ENCODE results near the gene ANKRD33B. TPM values are rescaled to one million over a fixed set of nuclear protein-coding genes. Genes with fewer than 3 reads are reported as not detected.

ANKRD33B gene
- total RNA-seq, 1 experiment from 2014 or later = 14.9 TPM

GRCh38 chr5:10632110-10632761 is 68.4 kb downstream of the ANKRD33B start:
- Histone ChIP-seq H3K9me3 (ENCODE audit: low read length) (no peaks in the 10 kb centered on the region), H3K4me3 (ENCODE audit: low read length) (no peak overlapping the region), H4K20me1 (ENCODE audit: low read length) (no peaks in the 10 kb centered on the region), H3K9me2 (replicated peaks; ENCODE audit: low read length) (no peaks in the 10 kb centered on the region), H3F3A (ENCODE audit: low read length, unreplicated experiment) (no peaks in the 10 kb centered on the region), H3K36me3 (ENCODE audit: low read depth, low read length) (no peaks in the 10 kb centered on the region), H3K4me2 (ENCODE audit: low read length) (no peak overlapping the region), H3K27me3 (ENCODE audit: low read length) (no peaks in the 10 kb centered on the region), H3K9ac (ENCODE audit: low read length) (no peak overlapping the region), H2AFZ (ENCODE audit: low read length) (no peak overlapping the region), H3K4me1 (ENCODE audit: insufficient read depth, low read length) (peaks cover 18% of the 10 kb centered on the region), H3K79me2 (ENCODE audit: low read length) (no peaks in the 10 kb centered on the region), H3K27ac (ENCODE audit: low read length) (no peak overlapping the region)
- POLR2A ChIA-PET (ENCODE audit: unreplicated experiment) = interaction anchor here (0.6 kb wide), 1 partner anchor 222 kb away, joined by 3 read pairs; no protein-coding TSS in a partner anchor
- intact Hi-C loops (cut with micrococcal nuclease) = no loop called here
- CTCF ChIA-PET = interaction anchor here (0.7 kb wide), 1 partner anchor 620 kb away, joined by 3 read pairs; no protein-coding TSS in a partner anchor
- ATAC-seq (no peak), DNase-seq (no peak)
- TF ChIP-seq EZH2phosphoT487 (IDR thresholded peaks at IDR 0.05; ENCODE audit: borderline replicate concordance, low read length) (no peak), CTCF (conservative IDR thresholded peaks at IDR 0.05; ENCODE audit: low read depth, low read length) (no peak), EZH2 (IDR thresholded peaks at IDR 0.05; ENCODE audit: low read length, unreplicated experiment) (no peak)
- no TSS peak for BruUV-seq (replicated peaks)

DNA sequence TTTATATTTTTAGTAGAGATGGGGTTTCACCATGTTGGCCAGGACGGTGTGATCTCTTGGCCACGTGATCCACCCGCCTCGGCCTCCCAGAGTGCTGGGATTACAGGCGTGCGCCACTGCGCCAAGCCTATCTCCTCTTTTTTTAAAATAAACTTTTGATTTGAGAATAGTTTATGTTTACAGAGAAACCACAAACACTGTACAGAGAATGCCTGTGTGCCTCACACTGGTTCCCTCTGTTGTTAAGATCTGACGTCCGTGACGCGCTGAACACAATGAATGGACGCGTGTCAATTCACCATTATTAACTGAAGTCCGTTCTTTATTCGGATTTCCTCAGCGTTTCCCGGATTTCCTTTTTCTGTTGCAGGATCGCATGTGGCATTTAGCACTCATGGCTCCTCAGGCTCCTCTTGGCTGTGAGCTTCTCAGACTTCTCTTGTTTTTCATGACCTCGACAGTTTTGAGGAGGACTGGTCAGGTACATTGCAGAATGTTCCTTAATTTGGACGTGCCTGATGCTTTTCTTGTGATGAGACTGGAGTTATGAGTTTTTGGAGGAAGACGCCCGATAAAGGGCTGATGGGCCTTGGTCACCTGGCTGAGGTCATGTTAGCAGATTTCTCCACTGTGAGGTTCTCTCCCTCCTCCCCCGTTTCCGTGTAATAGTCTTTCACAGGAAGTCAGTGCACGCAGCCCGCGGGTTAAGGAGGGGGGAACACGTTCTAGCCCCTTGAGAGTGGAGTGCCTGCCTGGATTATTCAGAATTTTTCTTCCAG is 69.6 kb downstream of the ANKRD33B start:
- ATAC-seq = no peak
- no TSS peak for BruUV-seq (replicated peaks)

More for the DNA sequence above, 69.6 kb downstream of the ANKRD33B start:
- Histone ChIP-seq H4K20me1 (ENCODE audit: low read length) (no peaks in the 10 kb centered on the region), H2AFZ (ENCODE audit: low read length) (no peak overlapping the region), H3K27ac (ENCODE audit: low read length) (no peak overlapping the region), H3K27me3 (ENCODE audit: low read length) (no peaks in the 10 kb centered on the region), H3K9me3 (ENCODE audit: low read length) (no peaks in the 10 kb centered on the region), H3K4me1 (ENCODE audit: insufficient read depth, low read length) (peaks cover 13% of the 10 kb centered on the region), H3K9ac (ENCODE audit: low read length) (no peak overlapping the region), H3F3A (ENCODE audit: low read length, unreplicated experiment) (no peaks in the 10 kb centered on the region), H3K79me2 (ENCODE audit: low read length) (no peaks in the 10 kb centered on the region), H3K9me2 (replicated peaks; ENCODE audit: low read length) (no peaks in the 10 kb centered on the region), H3K4me2 (ENCODE audit: low read length) (no peak overlapping the region), H3K36me3 (ENCODE audit: low read depth, low read length) (peaks cover 9% of the 10 kb centered on the region; the same call in 1 of the 2 replicates), H3K4me3 (ENCODE audit: low read length) (no peak overlapping the region)
- ChIA-PET POLR2A (ENCODE audit: unreplicated experiment) (no interaction called here), CTCF (interaction anchor here (0.7 kb wide), 1 partner anchor 172 kb away, joined by 7 read pairs; no protein-coding TSS in a partner anchor)
- intact Hi-C loops (cut with micrococcal nuclease) = no loop called here
- DNase-seq = no peak
- TF ChIP-seq EZH2phosphoT487 (IDR thresholded peaks at IDR 0.05; ENCODE audit: borderline replicate concordance, low read length) = no peak
- TF ChIP-seq CTCF (conservative IDR thresholded peaks at IDR 0.05; ENCODE audit: low read depth, low read length) = no peak
- TF ChIP-seq EZH2 (IDR thresholded peaks at IDR 0.05; ENCODE audit: low read length, unreplicated experiment) = no peak

Data from PC-3 (cell line).